HEK293 (cell line): ENCODE data around the gene ARHGAP15.

Experiments
- CTCF ChIA-PET: fragments of 350-600 bp; formaldehyde crosslinking; extraction: SDS; loops from one replicate; lab custom pipeline; 2021; ENCODE audit warnings: antibody characterized with exemption; lab: Yijun Ruan, JAX
- POLR2A ChIA-PET: fragments of 300-600 bp; formaldehyde crosslinking; extraction: SDS; loops from one replicate; lab custom pipeline; 2020; ENCODE audit warnings: antibody characterized with exemption, inconsistent platforms; lab: Yijun Ruan, JAX
- H3K27ac ChIP-seq: fragments of 200-500 bp; sonication (Bioruptor generic); 2 replicates; pipeline ENCODE4 v1.5.1; 2014; ENCODE audit warnings: low read depth, low read length, control low read depth, inconsistent platforms; ENCODE audit errors: extremely low read depth
- H3K36me3 ChIP-seq, 2 experiments: fragments of 200-500 bp in 1 of 2; sonication (Bioruptor generic) in 1 of 2; 1 replicate in 1 of 2; 2 replicates in 1 of 2; pipeline ENCODE4 v1.5.1; 2014 to 2017; ENCODE audit warnings: inconsistent platforms in 2 of 2, low read length in 2 of 2; ENCODE audit not compliant: control insufficient read depth in 2 of 2, insufficient read depth in 1 of 2
- H3K4me1 ChIP-seq: fragments of 200-500 bp; sonication (Bioruptor generic); 2 replicates; pipeline ENCODE4 v1.5.1; 2014; ENCODE audit warnings: mild to moderate bottlenecking, low read length, inconsistent platforms; ENCODE audit not compliant: control insufficient read depth, insufficient read depth
- H3K4me3 ChIP-seq: 2 replicates; pipeline ENCODE4 v1.5.1; 2011; ENCODE audit warnings: low read depth, mild to moderate bottlenecking, control low read depth, low read length, moderate library complexity
- H3K9me3 ChIP-seq: fragments of 200-500 bp; sonication (Bioruptor generic); 2 replicates; pipeline ENCODE4 v1.5.1; 2014; ENCODE audit warnings: low read depth, low read length, inconsistent platforms; ENCODE audit not compliant: control insufficient read depth, insufficient read depth
- EGR2 ChIP-seq: fragments of 450-650 bp; formaldehyde crosslinking; IDR thresholded peaks from 2 replicates; pipeline ENCODE4 v1.5.1; 2016; ENCODE audit warnings: low read depth, missing biosample characterization, missing genetic modification characterization
- GFI1B ChIP-seq: fragments of 450-650 bp; formaldehyde crosslinking; IDR thresholded peaks from 2 replicates; pipeline ENCODE4 v1.5.1; 2016; ENCODE audit warnings: missing biosample characterization, missing genetic modification characterization
- MYNN ChIP-seq: fragments of 450-650 bp; formaldehyde crosslinking; IDR thresholded peaks from 2 replicates; pipeline ENCODE4 v1.5.1; 2016; ENCODE audit warnings: missing biosample characterization, missing genetic modification characterization, borderline replicate concordance
- PRDM1 ChIP-seq: fragments of 450-650 bp; formaldehyde crosslinking; IDR thresholded peaks from 2 replicates; pipeline ENCODE4; 2016; ENCODE audit warnings: missing biosample characterization, missing genetic modification characterization
- REPIN1 ChIP-seq: fragments of 450-650 bp; formaldehyde crosslinking; IDR thresholded peaks from 2 replicates; pipeline ENCODE4 v1.5.1; 2017; ENCODE audit warnings: missing biosample characterization, missing genetic modification characterization, low read depth
- SCRT1 ChIP-seq: fragments of 450-650 bp; formaldehyde crosslinking; IDR thresholded peaks from 2 replicates; pipeline ENCODE4 v1.5.1; 2016; ENCODE audit warnings: missing biosample characterization, missing genetic modification characterization, borderline replicate concordance
- SP7 ChIP-seq: fragments of 450-650 bp; formaldehyde crosslinking; IDR thresholded peaks from 2 replicates; pipeline ENCODE4 v1.5.1; 2016; ENCODE audit warnings: missing biosample characterization, missing genetic modification characterization
- TCF7L2 ChIP-seq: IDR thresholded peaks from 2 replicates; pipeline ENCODE4 v1.6.1; 2011; ENCODE audit warnings: low read depth, mild to moderate bottlenecking, inconsistent platforms, low read length, moderate library complexity, borderline replicate concordance
- ZBTB21 ChIP-seq: fragments of 450-650 bp; formaldehyde crosslinking; IDR thresholded peaks from 2 replicates; pipeline ENCODE4 v1.5.1; 2017; ENCODE audit warnings: missing biosample characterization, missing genetic modification characterization
- ZNF112 ChIP-seq: fragments of 450-650 bp; formaldehyde crosslinking; IDR thresholded peaks from 2 replicates; pipeline ENCODE4 v1.5.0; 2017; ENCODE audit warnings: missing biosample characterization, missing genetic modification characterization
- ZNF211 ChIP-seq: fragments of 450-650 bp; formaldehyde crosslinking; IDR thresholded peaks from 2 replicates; pipeline ENCODE4 v1.5.1; 2016; ENCODE audit warnings: low read depth, missing biosample characterization, missing genetic modification characterization
- ZNF366 ChIP-seq: fragments of 450-650 bp; formaldehyde crosslinking; conservative IDR thresholded peaks from 2 replicates; pipeline ENCODE4 v1.5.1; 2016; ENCODE audit warnings: missing biosample characterization, missing genetic modification characterization
- ZNF510 ChIP-seq: fragments of 450-650 bp; formaldehyde crosslinking; IDR thresholded peaks from 2 replicates; pipeline ENCODE4 v1.5.1; 2018; ENCODE audit warnings: mild to moderate bottlenecking, missing genetic modification characterization, missing biosample characterization; ENCODE audit not compliant: insufficient replicate concordance
- ZNF518A ChIP-seq: fragments of 450-650 bp; formaldehyde crosslinking; conservative IDR thresholded peaks from 2 replicates; pipeline ENCODE4 v1.5.1; 2016; ENCODE audit warnings: low read depth, missing biosample characterization, missing genetic modification characterization
- ZNF529 ChIP-seq: fragments of 450-650 bp; formaldehyde crosslinking; IDR thresholded peaks from 2 replicates; pipeline ENCODE4 v1.5.1; 2017; ENCODE audit warnings: missing genetic modification characterization, missing biosample characterization; ENCODE audit not compliant: insufficient replicate concordance
- ZNF555 ChIP-seq: fragments of 450-650 bp; formaldehyde crosslinking; conservative IDR thresholded peaks from 2 replicates; pipeline ENCODE4 v1.5.1; 2017; ENCODE audit warnings: missing biosample characterization, mild to moderate bottlenecking, missing genetic modification characterization, inconsistent platforms
- ZNF629 ChIP-seq: fragments of 450-650 bp; formaldehyde crosslinking; IDR thresholded peaks from 2 replicates; pipeline ENCODE4 v1.5.1; 2017; ENCODE audit warnings: missing biosample characterization, missing genetic modification characterization
- ZNF654 ChIP-seq: fragments of 450-650 bp; formaldehyde crosslinking; IDR thresholded peaks from 2 replicates; pipeline ENCODE4 v1.5.1; 2016; ENCODE audit warnings: low read depth, missing biosample characterization, missing genetic modification characterization
- ZNF76 ChIP-seq: fragments of 450-650 bp; formaldehyde crosslinking; IDR thresholded peaks from 2 replicates; pipeline ENCODE4; 2016; ENCODE audit warnings: low read depth, missing biosample characterization, missing genetic modification characterization, borderline replicate concordance
- ZNF792 ChIP-seq: fragments of 450-650 bp; formaldehyde crosslinking; IDR thresholded peaks from 2 replicates; pipeline ENCODE4 v1.5.1; 2016; ENCODE audit warnings: missing biosample characterization, missing genetic modification characterization
- TF ChIP-seq, protein P1 (sequence below): fragments of 450-650 bp; formaldehyde crosslinking; IDR thresholded peaks from 2 replicates; pipeline ENCODE4 v1.5.1; 2016; ENCODE audit warnings: missing biosample characterization, missing genetic modification characterization

Gene ARHGAP15

GRCh38 chr2:143433251-143433650 lies 304.0 kb downstream of the ARHGAP15 start:
- TF ChIP-seq ZNF792 (tag by site-specific recombination) (no peak), MYNN (tag by site-specific recombination) (no peak), EGR2 (no peak), ZNF629 (no peak), ZNF654 (tag by site-specific recombination) (peak; percentile 40)
- TF ChIP-seq, protein P1, sequence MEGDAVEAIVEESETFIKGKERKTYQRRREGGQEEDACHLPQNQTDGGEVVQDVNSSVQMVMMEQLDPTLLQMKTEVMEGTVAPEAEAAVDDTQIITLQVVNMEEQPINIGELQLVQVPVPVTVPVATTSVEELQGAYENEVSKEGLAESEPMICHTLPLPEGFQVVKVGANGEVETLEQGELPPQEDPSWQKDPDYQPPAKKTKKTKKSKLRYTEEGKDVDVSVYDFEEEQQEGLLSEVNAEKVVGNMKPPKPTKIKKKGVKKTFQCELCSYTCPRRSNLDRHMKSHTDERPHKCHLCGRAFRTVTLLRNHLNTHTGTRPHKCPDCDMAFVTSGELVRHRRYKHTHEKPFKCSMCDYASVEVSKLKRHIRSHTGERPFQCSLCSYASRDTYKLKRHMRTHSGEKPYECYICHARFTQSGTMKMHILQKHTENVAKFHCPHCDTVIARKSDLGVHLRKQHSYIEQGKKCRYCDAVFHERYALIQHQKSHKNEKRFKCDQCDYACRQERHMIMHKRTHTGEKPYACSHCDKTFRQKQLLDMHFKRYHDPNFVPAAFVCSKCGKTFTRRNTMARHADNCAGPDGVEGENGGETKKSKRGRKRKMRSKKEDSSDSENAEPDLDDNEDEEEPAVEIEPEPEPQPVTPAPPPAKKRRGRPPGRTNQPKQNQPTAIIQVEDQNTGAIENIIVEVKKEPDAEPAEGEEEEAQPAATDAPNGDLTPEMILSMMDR (tag by site-specific recombination): peak; percentile 56
- Histone ChIP-seq H3K27ac (no peak overlapping the region), H3K4me1 (peaks cover 17% of the 10 kb centered on the region), H3K36me3 (no peaks in the 10 kb centered on the region), H3K4me3 (no peak overlapping the region), H3K9me3 (no peaks in the 10 kb centered on the region)
- ChIA-PET POLR2A (no interaction called here), CTCF (interaction anchor here (1.3 kb wide), 1 partner anchor 9 kb away, joined by 4 read pairs; no protein-coding TSS in a partner anchor)

DNA sequence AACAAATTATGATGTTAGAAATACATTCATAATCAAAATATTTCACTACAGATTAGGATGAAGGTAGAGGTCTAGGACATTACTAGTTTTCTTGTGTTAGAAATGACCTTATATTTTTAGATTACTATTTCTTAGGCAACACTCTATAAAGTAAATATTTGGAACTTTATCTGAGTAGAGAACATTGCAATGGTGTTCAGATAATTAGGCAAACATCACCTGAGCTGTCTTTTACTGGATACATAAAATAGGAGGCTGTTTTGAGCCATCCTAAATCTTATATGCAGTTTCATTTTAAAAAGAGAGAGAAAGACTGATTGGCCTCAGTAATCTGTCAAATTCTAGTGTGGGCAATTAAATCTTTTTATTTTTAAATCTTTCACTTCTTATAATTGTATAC lies 304.6 kb downstream of the ARHGAP15 start:
- H3K9me3 ChIP-seq: no peaks in the 10 kb centered on the region
- TF ChIP-seq ZNF211 (tag by site-specific recombination): no peak
- no peak for TF ChIP-seq SCRT1 (tag by site-specific recombination)
- TF ChIP-seq ZNF518A (tag by site-specific recombination): no peak
- TF ChIP-seq TCF7L2: no peak
- no peak for TF ChIP-seq PRDM1
- no peak for TF ChIP-seq ZNF654 (tag by site-specific recombination)
- no peak for TF ChIP-seq ZNF112
- TF ChIP-seq ZNF510: no peak
- POLR2A ChIA-PET: no interaction called here
- H3K36me3 ChIP-seq: no peaks in the 10 kb centered on the region
- no peak overlapping the region for H3K4me3 ChIP-seq
- CTCF ChIA-PET: interaction anchor here (1.3 kb wide), 1 partner anchor 8 kb away, joined by 4 read pairs; no protein-coding TSS in a partner anchor
- peaks cover 17% of the 10 kb centered on the region for H3K4me1 ChIP-seq
- no peak overlapping the region for H3K27ac ChIP-seq

DNA sequence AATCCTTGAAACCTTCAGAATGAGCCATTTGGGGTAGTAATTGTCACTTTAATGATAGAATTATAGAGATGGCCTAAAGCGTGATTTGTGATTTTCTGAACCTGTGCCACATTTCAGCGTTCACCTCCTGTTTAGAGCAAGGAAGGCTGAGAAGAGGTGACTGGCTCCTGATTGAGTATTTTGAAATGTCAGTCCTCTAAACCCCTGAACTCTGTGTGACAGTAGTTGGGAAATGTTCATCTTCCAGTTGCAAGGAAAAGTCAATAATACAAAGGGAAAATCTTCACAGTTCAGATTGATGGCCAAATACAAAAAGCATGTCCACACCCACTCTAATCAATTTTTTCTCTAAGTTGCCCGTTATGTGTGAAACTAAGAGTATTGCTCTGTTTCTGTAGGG lies 305.2 kb downstream of the ARHGAP15 start:
- CTCF ChIA-PET: no interaction called here
- POLR2A ChIA-PET: no interaction called here
- no peaks in the 10 kb centered on the region for H3K9me3 ChIP-seq
- H3K4me1 ChIP-seq: peaks cover 11% of the 10 kb centered on the region
- H3K4me3 ChIP-seq: no peak overlapping the region
- TF ChIP-seq ZNF555 (tag by site-specific recombination): no peak
- no peak for TF ChIP-seq ZNF366 (tag by site-specific recombination)
- no peak for TF ChIP-seq SCRT1 (tag by site-specific recombination)
- TF ChIP-seq REPIN1: no peak
- no peak for TF ChIP-seq ZNF529 (tag by site-specific recombination)
- no peak for TF ChIP-seq ZBTB21 (tag by site-specific recombination)
- no peak for TF ChIP-seq ZNF76
- TF ChIP-seq GFI1B (tag by site-specific recombination): no peak
- no peak for TF ChIP-seq SP7 (tag by site-specific recombination)
- H3K27ac ChIP-seq: no peak overlapping the region
- no peaks in the 10 kb centered on the region for H3K36me3 ChIP-seq
